IPS-18a (cell line): Measurements from ENCODE around the gene DPH5.
"Not testable (repeated sequence)": the region's sequence is repeated elsewhere in the genome, so short reads cannot be mapped to it uniquely, and the experiment has no call there.

Experiments used
- H3K27ac ChIP-seq: one replicate; pipeline ENCODE4 v1.5.1; 2013; ENCODE audit warnings: low read length
- H3K27me3 ChIP-seq: one replicate; pipeline ENCODE4 v1.6.1; 2013; ENCODE audit warnings: mild to moderate bottlenecking, low read length; ENCODE audit not compliant: control insufficient read depth, insufficient read depth
- H3K36me3 ChIP-seq: one replicate; pipeline ENCODE4 v1.6.1; 2013; ENCODE audit warnings: low read depth, low read length; ENCODE audit not compliant: control insufficient read depth
- H3K4me1 ChIP-seq: one replicate; pipeline ENCODE4 v1.6.1; 2013; ENCODE audit warnings: low read depth, low read length; ENCODE audit not compliant: control insufficient read depth
- H3K4me3 ChIP-seq: one replicate; pipeline ENCODE4 v1.5.1; 2013; ENCODE audit warnings: low read length
- H3K9ac ChIP-seq: one replicate; pipeline ENCODE4 v1.6.1; 2013; ENCODE audit warnings: mild to moderate bottlenecking, low read length, moderate library complexity
- H3K9me3 ChIP-seq: one replicate; pipeline ENCODE4 v1.6.1; 2013; ENCODE audit warnings: low read depth, low read length; ENCODE audit not compliant: control insufficient read depth

DPH5 gene

DNA sequence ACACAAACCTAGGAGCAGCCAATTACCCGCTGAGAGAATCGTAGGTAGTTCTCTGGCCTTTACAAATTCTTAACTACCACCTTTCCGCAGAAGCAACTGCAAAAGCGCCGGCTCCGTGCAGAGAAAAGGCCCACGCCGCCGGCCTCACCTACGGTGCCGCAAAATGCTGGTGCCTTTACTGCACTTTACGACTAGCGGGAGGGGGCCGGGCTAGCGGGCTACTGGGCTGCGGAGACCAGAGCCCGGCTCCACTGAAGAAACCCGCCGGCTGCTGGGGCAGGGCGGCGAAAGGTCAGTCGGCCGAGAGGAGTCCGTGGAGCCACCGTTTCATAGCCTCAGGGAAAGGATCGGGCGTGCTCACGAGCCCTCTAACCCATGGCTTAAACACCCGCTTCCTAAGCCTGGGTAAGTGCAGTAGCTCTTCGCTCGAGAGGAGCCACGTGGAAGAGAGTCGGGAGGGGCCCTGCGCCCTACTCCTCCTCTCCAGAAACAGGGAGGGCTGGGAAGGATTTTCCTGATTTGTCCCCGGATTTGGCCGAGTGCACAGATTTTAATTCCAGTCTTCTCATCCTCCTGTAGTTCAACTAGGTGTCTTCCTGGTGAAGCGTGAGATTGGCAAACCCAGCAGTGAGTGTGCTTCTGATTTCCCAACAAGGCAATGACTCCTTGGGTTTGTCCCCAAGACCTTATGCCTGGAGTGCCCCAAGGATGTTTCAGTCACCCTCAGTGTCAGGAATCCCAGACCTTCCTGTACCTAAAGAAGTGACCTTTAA is at the start of gene DPH5:
Gene DPH5 (minus strand): TSS at position 128 of the 773 bp plus-strand sequence. CDS start 341 bp downstream, outside the sequence.
- H3K4me3 ChIP-seq, result peak within 1 kb of the TSS; percentile 95
- H3K9ac ChIP-seq, result peak within 1 kb of the TSS; percentile 95
- no peaks in the 10 kb centered on the region for H3K9me3 ChIP-seq
- peaks cover 14% of the 10 kb centered on the region for H3K4me1 ChIP-seq
- no peaks in the 10 kb centered on the region for H3K27me3 ChIP-seq
- peaks cover 6% of the 10 kb centered on the region for H3K36me3 ChIP-seq
- peak within 1 kb of the TSS; percentile 38 for H3K27ac ChIP-seq

- no peak overlapping the region for H3K27ac ChIP-seq
- no peak overlapping the region for H3K4me3 ChIP-seq
- H3K9ac ChIP-seq, result no peak overlapping the region
- no peaks in the 10 kb centered on the region for H3K9me3 ChIP-seq
- no peaks in the 10 kb centered on the region for H3K36me3 ChIP-seq
- H3K27me3 ChIP-seq, result no peaks in the 10 kb centered on the region
- H3K4me1 ChIP-seq, result peaks cover 12% of the 10 kb centered on the region
These were observed 48.3 kb upstream of the DPH5 start for GRCh38 chr1:101073836-101074235.

DNA sequence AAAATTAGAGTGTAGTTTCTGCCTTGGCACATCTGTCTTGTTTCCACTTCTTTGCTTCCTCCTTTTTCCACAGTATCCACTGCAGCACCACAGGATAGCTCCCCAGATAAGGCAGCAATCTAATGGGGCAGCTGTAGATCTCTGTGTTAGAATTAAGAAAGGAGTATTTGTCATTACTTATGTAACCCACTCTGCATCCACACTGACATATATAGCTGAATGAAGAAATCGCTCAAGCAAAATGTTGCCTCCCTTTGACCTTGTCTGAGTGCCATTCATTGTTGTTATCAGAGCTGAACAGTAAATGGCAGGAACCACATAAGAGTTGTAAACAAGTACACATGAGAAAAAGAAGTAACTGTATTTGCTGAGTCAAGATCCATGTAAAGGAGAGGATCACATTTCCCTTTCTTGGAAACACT is 45.9 kb upstream of the DPH5 start:
- Histone ChIP-seq H3K4me1 (peaks cover 12% of the 10 kb centered on the region), H3K4me3 (no peak overlapping the region), H3K27me3 (no peaks in the 10 kb centered on the region), H3K27ac (no peak overlapping the region), H3K9me3 (no peaks in the 10 kb centered on the region), H3K9ac (no peak overlapping the region), H3K36me3 (no peaks in the 10 kb centered on the region)

DNA sequence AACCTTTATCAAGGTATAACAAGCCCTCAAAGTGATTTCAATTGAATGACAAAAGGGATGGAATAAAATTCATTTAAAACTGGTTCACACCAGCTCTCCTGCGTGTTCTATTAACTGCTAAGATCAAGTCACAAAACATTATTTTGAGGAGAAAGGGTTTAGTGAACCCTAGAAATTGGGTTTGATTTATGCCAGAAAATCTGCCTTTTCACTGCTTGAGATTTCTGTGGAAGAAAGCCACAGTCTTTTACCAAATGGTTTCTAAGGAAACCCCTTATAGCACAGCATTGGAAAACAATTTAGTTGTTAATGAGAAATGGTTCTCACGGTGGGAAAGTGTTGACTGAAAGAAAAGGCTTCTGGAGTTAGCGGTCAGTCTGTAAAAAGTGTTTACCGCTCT is 43.6 kb upstream of the DPH5 start:
- Histone ChIP-seq H3K4me1 (peaks cover 12% of the 10 kb centered on the region), H3K27ac (peak overlapping the region; percentile 45)

GRCh38 chr1:101066937-101067335 is 41.4 kb upstream of the DPH5 start:
- H3K9ac ChIP-seq, H3K9me3 ChIP-seq, H3K27ac ChIP-seq, H3K27me3 ChIP-seq, H3K36me3 ChIP-seq, H3K4me3 ChIP-seq: not testable (repeated sequence)
- H3K4me1 ChIP-seq, result peaks cover 12% of the 10 kb centered on the region

More for the DNA sequence above, 43.6 kb upstream of the DPH5 start:
- Histone ChIP-seq H3K27me3 (no peaks in the 10 kb centered on the region), H3K4me3 (peak overlapping the region; percentile 27), H3K9me3 (no peaks in the 10 kb centered on the region), H3K36me3 (no peaks in the 10 kb centered on the region), H3K9ac (peak overlapping the region; percentile 28)

- Histone ChIP-seq H3K9me3 (no peaks in the 10 kb centered on the region), H3K4me1 (peaks cover 12% of the 10 kb centered on the region)
These were observed 40.8 kb upstream of the DPH5 start for GRCh38 chr1:101066260-101066936.

DNA sequence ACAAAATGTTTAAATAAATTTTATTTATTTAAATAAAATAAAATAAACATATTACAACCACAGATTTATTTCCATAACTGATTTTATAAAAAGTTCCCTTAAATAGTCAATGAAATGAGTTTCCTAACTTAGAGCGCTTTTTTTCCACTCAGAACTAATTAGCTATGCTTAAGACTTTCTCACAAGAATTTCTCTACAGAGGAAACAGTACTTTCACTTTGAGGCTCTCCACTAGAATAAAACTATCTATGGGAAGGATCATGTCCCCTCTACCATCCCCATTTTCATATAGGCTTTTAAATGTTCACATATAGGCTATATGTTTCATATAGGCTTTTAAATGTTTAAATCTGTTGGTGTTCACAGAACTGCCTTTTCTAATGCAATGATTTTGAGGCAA is 40.0 kb upstream of the DPH5 start:
- no peaks in the 10 kb centered on the region for H3K36me3 ChIP-seq

More at GRCh38 chr1:101066260-101066936, 40.8 kb upstream of the DPH5 start:
- no peak overlapping the region for H3K27ac ChIP-seq
- H3K27me3 ChIP-seq, result no peaks in the 10 kb centered on the region
- no peak overlapping the region for H3K9ac ChIP-seq
- no peak overlapping the region for H3K4me3 ChIP-seq
- H3K36me3 ChIP-seq, result no peaks in the 10 kb centered on the region

DNA sequence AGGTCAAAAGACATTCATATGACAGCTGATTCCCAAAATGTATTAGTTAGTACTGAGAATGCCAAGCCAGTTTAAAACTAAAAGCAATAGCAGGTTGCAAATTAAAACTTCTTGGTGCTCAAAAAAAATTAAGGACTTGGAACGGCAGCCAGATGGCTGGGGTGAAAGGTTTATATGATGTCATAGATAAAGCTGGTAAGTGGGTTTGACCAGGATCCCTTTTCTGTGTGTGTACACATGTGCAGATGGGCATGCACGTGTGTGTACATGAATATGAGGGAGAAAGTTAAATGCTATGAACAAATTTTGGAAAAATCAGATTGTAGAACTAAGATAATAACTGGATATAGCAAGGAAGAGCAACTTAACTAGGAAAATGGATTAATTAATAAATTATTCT is 39.1 kb upstream of the DPH5 start:
- H3K27ac ChIP-seq, result no peak overlapping the region
- no peaks in the 10 kb centered on the region for H3K36me3 ChIP-seq
- H3K9me3 ChIP-seq, result no peaks in the 10 kb centered on the region
- no peak overlapping the region for H3K4me3 ChIP-seq
- H3K4me1 ChIP-seq, result peaks cover 8% of the 10 kb centered on the region
- H3K9ac ChIP-seq, result no peak overlapping the region
- H3K27me3 ChIP-seq, result no peaks in the 10 kb centered on the region

More for the DNA sequence above, 40.0 kb upstream of the DPH5 start:
- Histone ChIP-seq H3K9me3 (no peaks in the 10 kb centered on the region), H3K4me1 (peaks cover 12% of the 10 kb centered on the region), H3K27ac (no peak overlapping the region), H3K27me3 (no peaks in the 10 kb centered on the region), H3K4me3 (no peak overlapping the region), H3K9ac (no peak overlapping the region)

GRCh38 chr1:101060992-101061391 is 35.4 kb upstream of the DPH5 start:
- H3K36me3 ChIP-seq, result no peaks in the 10 kb centered on the region
- H3K9ac ChIP-seq, result no peak overlapping the region
- no peaks in the 10 kb centered on the region for H3K4me1 ChIP-seq
- H3K27ac ChIP-seq, result no peak overlapping the region
- no peaks in the 10 kb centered on the region for H3K9me3 ChIP-seq
- no peaks in the 10 kb centered on the region for H3K27me3 ChIP-seq
- H3K4me3 ChIP-seq, result no peak overlapping the region

- no peaks in the 10 kb centered on the region for H3K9me3 ChIP-seq
- no peaks in the 10 kb centered on the region for H3K4me1 ChIP-seq
- H3K9ac ChIP-seq, result no peak overlapping the region
- no peak overlapping the region for H3K4me3 ChIP-seq
- no peak overlapping the region for H3K27ac ChIP-seq
- no peaks in the 10 kb centered on the region for H3K27me3 ChIP-seq
- no peaks in the 10 kb centered on the region for H3K36me3 ChIP-seq
These were observed 34.5 kb upstream of the DPH5 start for GRCh38 chr1:101059945-101060542.

DNA sequence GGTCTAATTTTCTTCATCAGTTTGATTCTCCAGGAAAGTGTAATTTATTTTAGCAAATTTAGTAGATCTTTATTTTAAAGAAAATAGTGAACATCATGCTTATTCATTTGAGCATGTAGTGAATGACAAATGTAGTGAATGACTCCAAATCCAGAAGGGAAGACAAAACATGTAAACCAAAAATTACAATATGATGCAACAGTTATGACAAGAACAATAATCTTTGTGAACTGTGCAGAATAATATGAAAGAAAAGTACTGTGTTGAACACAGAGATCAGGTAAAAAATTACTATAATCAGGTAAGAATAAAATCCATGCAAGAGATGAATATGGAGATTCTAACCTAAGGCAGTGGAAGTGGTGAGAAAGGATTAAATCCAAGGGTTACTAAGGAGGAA is 30.0 kb upstream of the DPH5 start:
- no peak overlapping the region for H3K4me3 ChIP-seq
- no peak overlapping the region for H3K27ac ChIP-seq
- no peak overlapping the region for H3K9ac ChIP-seq
- no peaks in the 10 kb centered on the region for H3K4me1 ChIP-seq
- H3K27me3 ChIP-seq, result no peaks in the 10 kb centered on the region
- H3K9me3 ChIP-seq, result no peaks in the 10 kb centered on the region
- H3K36me3 ChIP-seq, result no peaks in the 10 kb centered on the region
